ENCODE measurements around the gene WNT3A. TPM values are rescaled to one million over a fixed set of nuclear protein-coding genes. Genes with fewer than 3 reads are reported as not detected.

WNT3A gene
- total and polyA plus RNA-seq, 2 of the 4 experiments (the other 2 are of a cell fraction), result not detected

GRCh38 chr1:228048659-228049298 lies 42.0 kb downstream of the WNT3A start:
- Histone ChIP-seq H4K91ac (ENCODE audit: insufficient read depth, low read depth, low read length) (no peak overlapping the region), H3K9me1 (ENCODE audit: insufficient read depth, low read length) (no peaks in the 10 kb centered on the region), H3K27me3 (ENCODE audit: control insufficient read depth, insufficient read depth, low read length) (peaks cover 22% of the 10 kb centered on the region), H3K14ac (replicated peaks; ENCODE audit: low read depth, low read length) (no peak overlapping the region), H3K23ac (ENCODE audit: low read depth, low read length) (no peak overlapping the region), H4K8ac (ENCODE audit: low read depth in 2 of 2, low read length in 2 of 2) (no peak overlapping the region), H2BK5ac (ENCODE audit: low read depth, low read length, poor library complexity, severe bottlenecking) (no peak overlapping the region), H3K9me3 (ENCODE audit: control insufficient read depth, insufficient read depth, low read length) (peaks cover 5% of the 10 kb centered on the region; the same call in 1 of the 2 replicates), H2AFZ (replicated peaks; ENCODE audit: low read length, poor library complexity) (no peak overlapping the region), H4K20me1 (ENCODE audit: insufficient read depth, low read length) (no peaks in the 10 kb centered on the region; the same call in none of the 2 replicates), H2BK120ac (ENCODE audit: low read depth, low read length) (no peak overlapping the region), H3K27ac (ENCODE audit: insufficient read depth, low read length) (no peak overlapping the region), H3K4me3 (ENCODE audit: insufficient read depth, low read depth, low read length) (no peak overlapping the region), H3K9ac (ENCODE audit: low read depth, low read length) (no peak overlapping the region), H3K79me1 (ENCODE audit: low read depth in 1 of 2, low read length in 2 of 2) (no peaks in the 10 kb centered on the region), H2BK20ac (ENCODE audit: low read depth, low read length) (no peak overlapping the region), H2AK9ac (replicated peaks; ENCODE audit: low read depth, low read length, poor library complexity) (no peak overlapping the region), H3K4me1 (ENCODE audit: control insufficient read depth, insufficient read depth, low read length) (no peaks in the 10 kb centered on the region), H3K56ac (ENCODE audit: extremely low read depth, insufficient read depth, low read length) (no peak overlapping the region), H3K4ac (ENCODE audit: low read depth, low read length) (no peak overlapping the region), H3K18ac (ENCODE audit: low read depth, low read length) (no peak overlapping the region), H2AK5ac (ENCODE audit: low read depth, low read length) (no peak overlapping the region), H3K36me3 (ENCODE audit: control insufficient read depth, insufficient read depth, low read length) (no peaks in the 10 kb centered on the region), H3K4me2 (ENCODE audit: low read depth, low read length) (no peak overlapping the region), H4K5ac (ENCODE audit: low read depth, low read length) (no peak overlapping the region), H2BK15ac (ENCODE audit: low read depth, low read length) (no peak overlapping the region)
- DNase-seq (no peak), ATAC-seq (ENCODE audit: low read depth) (no peak)
- CTCF ChIA-PET, result interaction anchor here (1.0 kb wide), 1 partner anchor 33 kb away, joined by 5 read pairs; no protein-coding TSS in a partner anchor
- BruUV-seq (replicated peaks), result no TSS peak
- dilution Hi-C loops (cut with HindIII; ENCODE audit: low sequenced_read_pairs, unreplicated experiment), result no loop called here
- WGBS, 2 experiments (ENCODE audit: extremely low coverage in 2 of 2, insufficient read length in 1 of 2), result no CpG with 5 or more reads among the region's 6 CpGs
- in situ Hi-C loops (cut with MboI; ENCODE audit: low sequenced_read_pairs), result no loop called here
- no peak for TF ChIP-seq POLR2A (IDR thresholded peaks at IDR 0.05; ENCODE audit: low read depth, low read length)
- TF ChIP-seq FOS (IDR thresholded peaks at IDR 0.05; ENCODE audit: low read depth, low read length), result no peak
- no peak for TF ChIP-seq CHD1 (IDR thresholded peaks at IDR 0.05; ENCODE audit: low read depth, low read length)
- TF ChIP-seq USF2 (IDR thresholded peaks at IDR 0.05; ENCODE audit: low read depth, low read length), result no peak
- TF ChIP-seq RAD21 (IDR thresholded peaks at IDR 0.05; ENCODE audit: low read length), result no peak
- no peak for TF ChIP-seq NFE2L2 (IDR thresholded peaks at IDR 0.05; ENCODE audit: low read depth, low read length)
- TF ChIP-seq ELK1 (IDR thresholded peaks at IDR 0.05; ENCODE audit: borderline replicate concordance, low read depth, low read length), result no peak
- no peak for TF ChIP-seq BHLHE40 (IDR thresholded peaks at IDR 0.05; ENCODE audit: low read depth, low read length)
- TF ChIP-seq MAFK (IDR thresholded peaks at IDR 0.05; ENCODE audit: low read depth, low read length), result no peak
- no peak for TF ChIP-seq MAZ (IDR thresholded peaks at IDR 0.05; ENCODE audit: borderline replicate concordance, low read depth, low read length)
- TF ChIP-seq MXI1 (IDR thresholded peaks at IDR 0.05; ENCODE audit: borderline replicate concordance, low read depth, low read length), result no peak
- TF ChIP-seq CEBPB (IDR thresholded peaks at IDR 0.05; ENCODE audit: low read depth, low read length), result no peak
- TF ChIP-seq RCOR1 (IDR thresholded peaks at IDR 0.05; ENCODE audit: insufficient replicate concordance, low read length), result no peak
- POLR2A ChIA-PET (ENCODE audit: unreplicated experiment), result no interaction called here
- intact Hi-C loops (cut with micrococcal nuclease), result no loop called here
